ENCODE data around the gene TMOD1. TPM values are rescaled to one million over a fixed set of nuclear protein-coding genes. Genes with fewer than 3 reads are reported as not detected.

The TMOD1 gene
- total RNA-seq, 3 donors from 2014 or later: 10.4 to 15.4 (median 13.9) TPM

DNA sequence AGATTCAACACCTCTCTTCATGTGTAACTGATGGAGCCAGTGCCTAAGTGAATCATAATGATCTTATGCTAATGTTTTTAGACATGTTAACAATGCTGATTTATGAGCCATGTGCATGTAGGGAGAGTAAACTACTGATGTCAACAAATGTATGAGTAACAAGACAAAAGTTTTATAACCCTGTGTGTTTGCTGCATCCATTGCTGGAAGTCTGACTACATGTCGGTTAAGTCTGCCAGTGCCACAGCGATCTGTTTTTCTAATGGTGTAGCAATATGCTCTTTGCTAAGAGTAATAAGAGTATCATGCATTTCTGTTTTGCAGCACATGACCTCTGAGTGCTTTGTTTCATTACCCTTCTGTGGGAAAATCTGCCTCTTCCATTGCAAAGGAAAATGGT is 26.4 kb upstream of the TMOD1 start:
- no peaks in the 10 kb centered on the region for H3K9me3 ChIP-seq
- H3K36me3 ChIP-seq: no peaks in the 10 kb centered on the region
- no peak for TF ChIP-seq POLR2A (IDR thresholded peaks at IDR 0.05)
- no peak for TF ChIP-seq POLR2AphosphoS5 (IDR thresholded peaks at IDR 0.05)
- no peak for TF ChIP-seq CTCF (IDR thresholded peaks at IDR 0.05)
- no peak overlapping the region for H3K4me3 ChIP-seq
- no peak for DNase-seq (ENCODE audit: low spot score in 2 of 2)
- no peaks in the 10 kb centered on the region for H3K4me1 ChIP-seq
- intact Hi-C loops (cut with DNase I; ENCODE audit: low total_unique reads): no loop called here
- H3K27ac ChIP-seq: no peak overlapping the region
- H3K27me3 ChIP-seq: no peaks in the 10 kb centered on the region

DNA sequence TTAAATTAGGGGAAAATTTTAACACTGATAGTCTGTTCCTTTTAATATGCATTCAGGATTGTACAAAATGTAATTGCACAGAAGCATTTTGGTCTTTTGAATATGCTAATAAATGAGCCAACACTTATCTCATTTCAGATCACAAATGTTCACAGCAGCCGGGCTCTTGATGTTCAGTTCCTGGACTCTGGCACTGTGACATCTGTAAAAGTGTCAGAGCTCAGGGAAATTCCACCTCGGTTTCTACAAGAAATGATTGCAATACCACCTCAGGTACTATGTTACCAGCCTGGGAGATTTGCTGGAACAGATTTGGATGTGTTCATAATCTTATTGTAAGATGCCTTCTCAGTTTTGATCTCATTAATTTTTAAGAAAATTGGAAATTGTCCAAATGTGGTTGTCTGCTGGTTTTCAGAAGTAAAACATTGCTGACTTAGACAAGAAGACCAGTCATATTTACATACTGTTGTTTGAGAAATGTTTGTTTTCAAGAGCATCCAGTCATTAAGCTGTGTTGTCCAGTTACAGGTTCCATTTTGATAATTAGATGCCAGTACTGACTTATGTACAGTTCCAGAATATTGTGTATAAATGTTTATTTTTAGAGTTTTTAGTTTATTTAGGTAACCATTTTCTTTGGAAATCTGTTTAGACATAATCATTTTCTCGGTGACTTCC is 23.0 kb upstream of the TMOD1 start:
- intact Hi-C loops (cut with DNase I; ENCODE audit: low total_unique reads): no loop called here
- Histone ChIP-seq H3K4me3 (no peak overlapping the region), H3K27ac (no peak overlapping the region), H3K36me3 (no peaks in the 10 kb centered on the region), H3K4me1 (no peaks in the 10 kb centered on the region), H3K9me3 (no peaks in the 10 kb centered on the region), H3K27me3 (no peaks in the 10 kb centered on the region)
- DNase-seq (ENCODE audit: low spot score in 2 of 2): no peak
- TF ChIP-seq POLR2AphosphoS5 (IDR thresholded peaks at IDR 0.05) (no peak), CTCF (IDR thresholded peaks at IDR 0.05) (no peak), POLR2A (IDR thresholded peaks at IDR 0.05) (no peak)

- intact Hi-C loops (cut with DNase I; ENCODE audit: low total_unique reads): no loop called here
- Histone ChIP-seq H3K36me3 (no peaks in the 10 kb centered on the region), H3K9me3 (no peaks in the 10 kb centered on the region), H3K4me1 (no peaks in the 10 kb centered on the region), H3K27ac (no peak overlapping the region), H3K4me3 (no peak overlapping the region), H3K27me3 (no peaks in the 10 kb centered on the region)
- TF ChIP-seq POLR2AphosphoS5 (IDR thresholded peaks at IDR 0.05): no peak
- no peak for TF ChIP-seq POLR2A (IDR thresholded peaks at IDR 0.05)
- no peak for TF ChIP-seq CTCF (IDR thresholded peaks at IDR 0.05)
- no peak for DNase-seq (ENCODE audit: low spot score in 2 of 2)
These were observed 21.8 kb upstream of the TMOD1 start for GRCh38 chr9:97479496-97480159.

- TF ChIP-seq POLR2A (IDR thresholded peaks at IDR 0.05) (no peak), POLR2AphosphoS5 (IDR thresholded peaks at IDR 0.05) (no peak), CTCF (IDR thresholded peaks at IDR 0.05) (no peak)
- Histone ChIP-seq H3K9me3 (no peaks in the 10 kb centered on the region), H3K27ac (no peak overlapping the region), H3K4me3 (no peak overlapping the region), H3K27me3 (no peaks in the 10 kb centered on the region), H3K4me1 (no peaks in the 10 kb centered on the region), H3K36me3 (no peaks in the 10 kb centered on the region)
- intact Hi-C loops (cut with DNase I; ENCODE audit: low total_unique reads): no loop called here
- DNase-seq (ENCODE audit: low spot score in 2 of 2): no peak
These were observed 21.3 kb upstream of the TMOD1 start for GRCh38 chr9:97480174-97480573.

DNA sequence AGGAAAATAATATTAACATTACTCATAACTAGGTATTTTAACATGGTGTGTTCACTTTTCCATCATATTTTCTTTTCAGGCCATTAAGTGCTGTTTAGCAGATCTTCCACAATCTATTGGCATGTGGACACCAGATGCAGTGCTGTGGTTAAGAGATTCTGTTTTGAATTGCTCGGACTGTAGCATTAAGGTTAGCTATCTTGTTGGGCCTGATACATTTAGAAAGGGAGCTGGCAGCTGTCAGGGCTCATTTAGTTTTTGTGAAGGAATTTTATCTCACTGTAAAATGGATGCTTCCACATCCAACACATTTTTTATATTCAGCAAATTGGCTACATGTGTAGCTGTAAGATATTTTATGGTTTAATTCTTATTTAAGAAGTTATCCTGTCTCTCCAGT is 20.7 kb upstream of the TMOD1 start:
- intact Hi-C loops (cut with DNase I; ENCODE audit: low total_unique reads): no loop called here
- TF ChIP-seq POLR2A (IDR thresholded peaks at IDR 0.05) (no peak), CTCF (IDR thresholded peaks at IDR 0.05) (no peak), POLR2AphosphoS5 (IDR thresholded peaks at IDR 0.05) (no peak)
- H3K36me3 ChIP-seq: no peaks in the 10 kb centered on the region
- DNase-seq (ENCODE audit: low spot score in 2 of 2): no peak
- H3K9me3 ChIP-seq: no peaks in the 10 kb centered on the region
- no peak overlapping the region for H3K4me3 ChIP-seq
- no peaks in the 10 kb centered on the region for H3K4me1 ChIP-seq
- no peaks in the 10 kb centered on the region for H3K27me3 ChIP-seq
- no peak overlapping the region for H3K27ac ChIP-seq

All from breast epithelium (tissue), 4 donors.